ENCODE results near the gene TSC1. TPM values are rescaled to one million over a fixed set of nuclear protein-coding genes. Genes with fewer than 3 reads are reported as not detected.

TSC1 gene
- polyA plus RNA-seq, 12 donors, result 26.5 to 53.0 (median 32.6) TPM; not detected in 1

DNA sequence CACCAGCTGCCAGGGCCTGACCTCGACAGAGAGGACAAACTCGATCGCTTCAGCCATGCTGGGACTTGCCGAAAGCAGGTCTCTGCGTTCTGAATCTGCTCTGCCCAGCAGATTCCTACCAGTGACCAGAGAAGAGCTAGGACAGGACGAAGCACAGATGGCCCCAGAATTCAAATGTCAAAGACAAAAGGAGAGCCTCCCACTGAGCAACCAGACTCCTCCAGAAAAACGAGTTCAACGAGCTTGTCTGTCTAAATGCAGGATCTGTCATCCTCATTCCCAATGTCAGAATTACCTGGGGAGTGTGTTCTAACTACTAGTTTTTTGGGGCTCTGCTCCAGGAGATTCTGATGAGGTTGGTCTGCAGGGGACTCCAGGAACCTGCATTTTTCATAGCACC, 79.7 kb downstream of the TSC1 start:
- no peak for DNase-seq

DNA sequence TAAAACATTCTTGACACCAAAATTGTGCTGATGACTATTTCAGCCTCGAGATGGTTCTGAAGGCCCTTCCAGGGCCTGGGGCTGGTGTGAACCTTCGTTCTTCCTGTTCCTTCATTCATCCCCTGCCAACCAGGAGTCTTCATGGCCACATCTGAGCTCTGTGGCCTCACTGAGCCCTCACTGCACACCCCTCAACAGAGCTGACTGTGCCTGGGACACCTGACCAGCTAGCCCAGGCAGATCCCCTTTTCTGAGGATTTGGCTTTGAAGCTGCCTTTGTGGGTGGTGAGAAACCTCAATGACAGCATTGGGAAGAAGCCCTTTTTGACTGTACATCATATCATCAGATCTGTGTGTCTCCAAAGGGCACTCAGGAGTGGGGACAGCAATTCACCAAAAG, 80.1 kb downstream of the TSC1 start:
- no peak for DNase-seq

DNA sequence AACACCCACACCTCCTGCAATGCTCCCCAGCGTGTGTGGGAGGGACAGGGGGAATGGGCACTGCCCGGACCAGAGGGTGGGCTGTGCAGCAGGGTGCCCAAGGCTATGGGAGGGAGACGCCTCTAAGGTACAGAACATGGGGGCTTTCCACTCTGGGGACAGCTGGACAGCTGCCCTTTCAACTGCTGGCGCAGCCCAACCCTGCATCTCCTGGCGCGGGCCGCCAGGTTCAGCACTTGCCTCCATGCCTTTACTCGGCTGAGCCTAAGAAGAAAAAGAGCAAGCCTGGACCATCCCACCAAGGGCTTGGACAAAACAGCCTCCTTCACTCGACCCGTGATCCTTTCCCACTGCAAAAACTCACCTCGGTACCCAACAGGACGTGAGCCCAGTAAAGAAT, 81.3 kb downstream of the TSC1 start:
- DNase-seq, result no peak

DNA sequence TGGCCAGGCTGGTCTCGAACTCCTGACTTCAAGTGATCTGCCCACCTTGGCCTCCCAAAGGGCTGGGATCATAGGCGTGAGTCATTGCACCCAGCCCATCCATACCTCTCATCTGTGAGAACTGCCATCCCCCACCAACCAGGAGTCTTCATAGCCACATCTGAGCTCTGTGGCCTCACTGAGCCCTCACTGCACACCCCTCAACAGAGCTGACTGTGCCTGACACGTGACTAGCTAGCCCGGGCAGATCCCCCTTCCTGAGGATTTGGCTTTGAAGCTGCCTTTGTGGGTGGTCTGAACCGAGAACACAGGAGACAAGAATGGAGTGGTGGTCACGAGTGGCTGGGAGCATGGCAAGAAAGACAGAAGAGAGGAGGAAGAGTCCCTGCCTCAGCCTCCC, 81.9 kb downstream of the TSC1 start:
- no peak for DNase-seq

DNA sequence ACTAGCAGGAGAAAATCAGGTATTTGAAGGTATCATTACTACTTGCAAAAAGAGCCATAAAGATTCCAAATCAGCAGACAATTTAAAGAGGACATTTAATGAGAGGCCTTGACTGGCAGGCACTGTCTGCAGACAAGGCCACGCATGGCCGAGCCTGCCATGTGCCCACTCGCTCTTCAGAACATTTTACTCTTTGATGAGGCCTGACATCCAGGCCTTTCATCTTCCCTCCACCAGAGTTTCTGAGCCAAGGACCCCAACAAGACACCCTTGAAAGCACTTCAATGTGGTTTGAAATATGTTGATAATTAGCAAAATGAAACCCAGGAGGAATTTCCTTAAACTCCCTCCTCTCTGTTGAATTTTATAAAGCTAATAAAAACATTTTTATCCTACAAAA, 82.8 kb downstream of the TSC1 start:
- no peak for DNase-seq

DNA sequence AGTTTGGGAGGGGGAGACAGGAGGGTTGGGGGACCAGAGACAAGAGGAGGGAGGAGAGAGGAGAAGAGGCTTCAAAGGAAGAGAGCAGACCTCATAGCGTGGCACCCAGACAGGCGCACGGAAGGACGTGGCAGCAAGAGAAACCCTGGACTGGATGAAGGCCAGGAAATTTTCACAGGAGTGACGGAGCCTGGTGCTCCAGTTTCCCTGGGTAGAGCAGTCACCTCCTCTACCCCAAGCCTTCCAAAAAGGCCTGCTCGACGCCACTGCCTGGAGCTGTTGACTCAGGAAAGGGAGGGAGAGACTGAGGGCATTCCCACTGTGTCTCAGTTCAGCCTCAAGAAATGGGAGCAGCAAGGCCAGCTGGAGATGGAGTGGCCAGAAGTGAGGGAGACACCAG, 85.7 kb downstream of the TSC1 start:
- DNase-seq, result peak; percentile 24

DNA sequence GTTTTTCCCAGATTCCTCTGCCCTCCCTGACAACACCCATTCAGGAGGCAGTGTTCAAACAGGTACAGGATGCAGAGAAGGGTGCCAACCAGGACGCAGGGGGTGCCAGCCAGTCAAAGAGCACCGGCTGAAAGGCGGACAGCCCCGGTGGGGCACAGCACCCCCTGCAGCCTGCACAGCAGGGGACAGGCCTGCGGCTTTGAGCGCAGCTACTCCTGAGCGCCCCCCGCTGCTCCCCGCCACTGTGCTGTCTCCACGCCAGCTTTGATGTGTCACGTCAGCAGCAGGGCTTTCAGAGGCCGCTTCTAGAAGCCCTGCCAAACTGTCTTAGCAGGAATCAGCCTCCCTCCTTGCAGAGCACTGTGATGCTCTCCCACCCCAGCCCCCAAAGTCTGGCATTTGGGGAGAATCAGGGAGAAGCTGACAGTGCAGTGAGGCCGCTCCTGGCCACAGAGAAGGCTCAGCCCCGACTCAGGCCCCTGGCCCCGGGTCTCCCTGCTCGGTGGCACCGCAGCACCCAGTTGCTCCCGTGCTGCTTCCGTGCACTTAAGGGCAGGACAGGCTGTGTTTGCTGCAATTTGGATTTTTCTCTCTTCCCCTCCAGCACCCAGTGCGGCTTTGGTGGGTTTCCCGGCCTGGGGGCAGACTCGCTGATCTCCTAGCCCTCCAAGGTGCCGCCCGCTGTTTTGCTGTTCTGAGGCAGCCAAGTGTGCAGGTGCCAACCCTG, 86.6 kb downstream of the TSC1 start:
- DNase-seq, result no peak

DNA sequence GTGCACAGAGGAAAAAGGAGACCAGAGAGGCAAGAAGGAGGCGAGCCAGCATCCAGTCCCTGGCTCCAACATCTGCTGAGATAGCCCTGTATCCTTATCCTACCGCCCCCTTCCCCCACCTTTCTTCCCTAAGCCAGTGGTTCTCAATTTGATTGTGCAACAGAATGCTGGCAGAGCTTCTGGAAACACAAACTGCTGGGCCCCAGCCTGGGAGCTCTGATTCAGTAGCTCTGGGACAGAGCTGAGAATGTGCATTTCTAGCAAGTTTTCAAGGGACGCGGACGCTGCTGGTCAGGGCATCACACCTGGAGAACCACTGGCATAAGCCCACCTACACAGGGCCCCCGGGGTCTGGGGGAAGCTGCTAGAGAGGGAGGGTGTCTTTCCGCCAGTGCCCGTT, 87.4 kb downstream of the TSC1 start:
- DNase-seq, result peak; percentile 80

DNA sequence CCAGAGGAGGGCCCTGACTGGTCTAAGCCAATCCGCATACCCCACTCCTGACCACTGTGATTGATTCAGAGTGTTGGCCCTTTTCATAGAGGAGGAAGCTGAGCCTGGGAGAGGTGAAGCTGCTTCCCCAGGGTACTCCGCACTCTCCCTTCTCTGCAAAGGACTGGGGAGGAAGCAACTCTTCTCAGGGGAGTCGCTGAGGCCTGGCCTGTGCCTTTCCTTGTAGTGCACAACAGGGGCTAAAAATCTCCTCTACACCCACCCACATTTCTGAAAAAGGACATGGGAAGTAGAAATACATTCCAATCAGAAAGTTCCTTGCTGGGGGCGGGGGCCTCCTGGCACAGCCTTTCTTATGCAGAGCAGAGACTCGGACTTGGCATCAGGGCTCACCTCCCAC, 88.5 kb downstream of the TSC1 start:
- no peak for DNase-seq

DNA sequence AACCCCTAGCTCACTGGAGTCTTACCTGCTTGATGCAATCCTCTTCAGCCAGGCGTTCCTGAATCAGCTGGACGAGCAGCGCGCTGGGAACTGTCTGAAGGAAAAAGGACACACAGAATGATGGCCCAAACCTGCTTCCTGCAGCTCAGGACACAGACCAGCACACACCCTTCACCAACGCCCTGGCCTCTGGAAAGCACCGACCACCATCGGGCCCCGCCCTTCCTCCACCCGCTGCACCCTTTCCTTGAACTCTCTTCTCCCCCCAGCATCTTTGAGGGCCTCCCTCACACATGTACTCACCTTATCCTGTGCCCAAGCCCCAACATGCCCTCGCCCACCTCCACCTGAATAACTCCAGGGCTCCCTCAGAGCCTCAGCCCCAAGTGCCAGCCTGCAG, 89.6 kb downstream of the TSC1 start:
- no peak for DNase-seq

DNA sequence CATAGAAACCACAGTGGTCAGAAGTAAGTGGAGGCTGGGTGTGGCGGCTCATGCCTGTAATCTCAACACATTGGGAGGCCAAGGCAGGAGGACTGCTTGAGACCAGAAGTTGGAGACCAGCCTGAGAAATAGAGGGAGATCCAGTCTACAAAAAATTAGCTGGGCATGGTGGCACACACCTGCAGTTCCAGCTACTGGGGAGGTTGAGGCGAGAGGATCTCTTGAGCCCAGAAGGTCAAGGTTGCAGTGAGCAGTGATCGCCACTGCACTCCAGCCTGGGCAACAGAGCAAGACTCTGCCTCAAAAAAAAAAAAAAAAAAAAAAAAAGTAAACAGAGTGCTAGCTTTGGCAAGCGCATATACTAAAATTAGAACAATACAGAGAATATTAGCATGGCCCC, 90.9 kb downstream of the TSC1 start:
- DNase-seq, result no peak

DNA sequence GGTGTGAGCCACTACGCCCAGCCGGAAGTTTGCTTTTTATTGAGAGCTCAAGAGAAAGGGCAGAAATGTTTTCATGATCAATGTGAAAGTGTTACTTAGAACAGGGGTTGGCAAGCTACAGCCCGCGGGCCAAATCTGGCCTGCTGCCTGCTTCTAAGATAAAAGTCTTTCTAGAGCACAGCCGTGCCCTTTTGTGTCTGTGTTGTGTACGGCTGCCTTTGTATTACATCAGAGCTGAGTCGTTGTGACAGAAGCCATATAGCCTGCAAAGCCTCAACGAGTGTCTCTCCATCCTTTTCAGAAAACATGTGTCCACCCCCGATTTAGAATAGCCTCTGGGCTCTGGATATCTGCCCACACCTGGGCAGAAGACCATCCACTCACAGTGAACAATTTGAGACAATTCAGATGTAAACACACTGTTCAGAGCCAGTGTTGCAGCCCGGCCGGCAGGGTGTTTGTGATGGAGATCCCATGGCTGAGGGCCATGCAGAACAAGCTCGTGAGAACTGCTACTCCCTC, 95.2 kb downstream of the TSC1 start:
- DNase-seq, result no peak

DNA sequence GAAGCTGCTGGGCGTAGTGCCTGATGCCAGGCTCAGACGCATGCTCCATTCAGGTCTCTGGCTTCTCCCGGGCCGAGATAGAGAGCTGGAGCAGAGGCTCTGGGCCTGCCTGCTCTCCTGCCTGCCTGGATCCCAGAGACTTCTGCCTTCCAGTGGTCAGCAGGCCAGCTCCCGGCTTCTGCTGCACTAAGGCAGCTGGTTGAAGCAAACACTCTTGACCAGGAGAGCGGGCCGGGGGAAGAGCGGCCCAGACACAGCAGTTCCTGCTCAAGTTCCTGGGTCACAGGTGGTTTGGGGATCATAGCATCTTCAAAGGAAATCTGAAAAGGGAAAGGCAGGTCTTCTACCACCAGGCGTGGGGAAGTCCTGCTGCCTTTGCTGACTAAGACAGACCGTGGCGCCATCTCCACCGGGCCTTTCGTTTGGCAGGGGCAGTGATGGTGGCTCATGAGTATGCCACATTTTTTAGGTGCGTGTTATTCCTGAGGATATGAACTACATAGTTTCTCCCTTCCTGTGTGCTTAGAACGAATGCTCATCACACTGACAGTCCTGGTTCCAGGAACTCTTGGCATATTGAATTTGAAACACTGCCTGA, 97.4 kb downstream of the TSC1 start:
- no peak for DNase-seq

DNA sequence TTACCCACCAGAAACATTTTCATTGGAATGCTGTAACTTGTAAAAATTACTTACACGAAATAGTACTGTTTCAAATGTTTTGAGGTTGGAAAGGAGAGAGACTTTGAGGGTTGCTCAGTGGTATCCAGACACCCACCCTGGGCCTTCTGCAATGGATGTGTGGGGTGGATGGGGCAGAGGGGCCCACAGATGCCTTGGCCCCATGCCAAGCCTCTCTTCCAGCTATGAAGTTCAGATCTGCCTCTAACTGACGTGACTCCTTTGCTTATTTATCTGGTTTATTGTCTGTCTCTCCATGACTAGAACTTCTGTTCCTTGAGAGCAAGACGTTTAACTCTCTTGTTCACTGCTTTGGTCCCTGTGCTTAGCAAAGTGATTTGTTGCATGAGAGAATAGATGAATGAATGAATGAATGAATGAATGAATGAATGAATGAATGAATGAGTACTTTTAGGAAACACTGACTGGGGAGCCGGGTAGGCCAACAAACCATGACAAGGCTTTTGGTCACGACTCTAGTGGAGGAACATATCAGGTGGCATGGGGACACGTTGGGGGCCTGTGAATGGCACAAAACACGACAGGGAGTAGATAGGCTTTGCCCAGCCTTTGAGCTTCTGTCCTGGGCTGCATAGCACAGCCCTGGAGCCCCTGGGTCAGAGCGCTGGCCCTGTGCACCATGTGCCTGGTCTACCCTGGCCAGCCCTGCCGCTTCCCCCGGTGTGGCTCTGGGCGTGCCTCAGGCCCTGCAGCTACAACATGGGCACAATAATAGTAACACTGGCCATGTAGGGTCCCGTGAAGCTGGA, 98.1 kb downstream of the TSC1 start:
- DNase-seq, result no peak

DNA sequence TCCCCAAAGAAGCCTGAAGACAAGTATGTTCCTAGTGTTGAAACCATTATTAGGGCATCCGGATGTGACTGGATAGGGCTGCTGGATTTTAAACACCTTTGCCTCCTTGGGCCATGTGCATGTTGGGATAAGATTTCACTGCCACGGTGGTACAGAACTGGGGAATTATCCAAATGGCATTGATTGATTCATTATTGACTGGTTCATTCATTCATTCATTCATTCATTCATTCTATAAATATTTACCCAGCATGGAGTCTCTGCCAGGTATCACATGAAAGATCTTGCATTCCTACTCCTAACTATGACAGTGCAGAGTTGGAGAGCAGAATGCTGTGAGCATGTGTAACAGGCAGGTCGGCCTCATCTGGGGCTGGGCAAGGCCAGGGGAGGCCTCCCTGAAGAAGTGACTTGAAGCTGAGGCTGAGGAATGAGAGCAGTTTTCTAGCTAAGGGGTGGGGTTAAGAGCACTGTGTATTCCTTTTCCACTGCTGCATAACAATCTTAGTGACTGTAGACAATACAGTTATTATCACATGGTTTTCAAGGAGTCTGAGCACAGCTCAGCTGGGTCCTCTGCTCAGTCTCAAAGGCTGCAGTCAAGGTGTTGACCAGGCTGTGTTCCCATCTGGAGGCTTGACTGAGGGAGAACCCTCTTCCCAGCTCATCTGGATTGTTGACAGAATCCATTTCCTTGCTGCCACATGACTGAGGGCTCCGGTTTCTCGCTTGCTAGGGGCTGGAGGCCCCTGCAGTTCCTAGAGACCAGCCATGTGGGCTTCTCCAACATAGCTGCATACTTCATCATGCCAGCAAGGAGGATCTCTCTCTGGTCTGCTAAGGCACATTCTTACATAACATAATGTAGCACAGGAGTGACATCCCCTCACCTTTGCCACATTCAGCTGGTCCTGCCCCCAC, 102.0 kb downstream of the TSC1 start:
- no peak for DNase-seq

Other genes with a start within 250 kb of the TSC1 start
- 1 to 10 TPM in 2 of 12 donors, under 1 TPM in 8, not detected in 2; 0.22 to 1.6 (median 0.45) TPM for gene AK8, start 66.3 kb downstream of the TSC1 start, polyA plus RNA-seq (ENCODE audit: insufficient read length in 12 of 12)
- 1 to 10 TPM in 11 of 12 donors, not detected in 1; 1.6 to 6.5 (median 3.1) TPM for gene SPACA9, start 65.7 kb downstream of the TSC1 start, polyA plus RNA-seq (ENCODE audit: insufficient read length in 12 of 12)
- gene GFI1B, start 34.1 kb upstream of the TSC1 start, polyA plus RNA-seq (ENCODE audit: insufficient read length in 12 of 12), result under 1 TPM in 10 of 12 donors, not detected in 2; 0.36 to 0.90 (median 0.50) TPM
- 10 to 100 TPM in 11 of 12 donors, not detected in 1; 40.1 to 63.0 (median 46.0) TPM for gene GTF3C5, start 86.4 kb upstream of the TSC1 start, polyA plus RNA-seq (ENCODE audit: insufficient read length in 12 of 12)
- gene CEL, start 117.4 kb upstream of the TSC1 start, polyA plus RNA-seq (ENCODE audit: insufficient read length in 12 of 12), result 10 to 100 TPM in 1 of 12 donors, 1 to 10 TPM in 9, under 1 TPM in 1, not detected in 1; 0.97 to 20.3 (median 1.7) TPM
- 10 to 100 TPM in 11 of 12 donors, not detected in 1; 41.7 to 77.0 (median 51.7) TPM for gene RALGDS, start 176.6 kb upstream of the TSC1 start, polyA plus RNA-seq (ENCODE audit: insufficient read length in 12 of 12)
- 1 to 10 TPM in 10 of 12 donors, not detected in 2; 2.9 to 6.2 (median 3.5) TPM for gene GBGT1, start 219.3 kb upstream of the TSC1 start, polyA plus RNA-seq (ENCODE audit: insufficient read length in 12 of 12)